CD4-positive, CD25-positive, alpha-beta regulatory T cell (primary cell): ENCODE data around the gene CDKAL1. TPM values are rescaled to one million over a fixed set of nuclear protein-coding genes. Genes with fewer than 3 reads are reported as not detected.

Source experiments
- ATAC-seq, 2 donors: fragments of 150-1000 bp; cut with Tn5 transposase; one replicate each; pipeline ENCODE4 v1.10.0; 2021; ENCODE audit warnings: low read depth in 2 of 2, moderate number of reproducible peaks in 2 of 2, moderate library complexity in 1 of 2
- DNase-seq, 3 donors: peaks; one replicate each; pipeline versions ENCODE4 v3.0.0 to v3.0.0-alpha.2; 2012 to 2022; ENCODE audit warnings: mixed read lengths in 1 of 3
- H3K27ac ChIP-seq: one replicate; pipeline ENCODE4 v1.7.0; 2013; ENCODE audit warnings: mild to moderate bottlenecking, low read length; ENCODE audit not compliant: insufficient read depth, poor library complexity, severe bottlenecking
- H3K27me3 ChIP-seq: one replicate; pipeline ENCODE4 v1.7.0; 2013; ENCODE audit warnings: low read length; ENCODE audit not compliant: control insufficient read depth, insufficient read depth
- H3K36me3 ChIP-seq: one replicate; pipeline ENCODE4 v1.7.0; 2013; ENCODE audit warnings: mild to moderate bottlenecking, low read length, moderate library complexity; ENCODE audit not compliant: control insufficient read depth, insufficient read depth
- H3K4me1 ChIP-seq: 2 replicates; pipeline ENCODE4 v1.7.0; 2013; ENCODE audit warnings: mild to moderate bottlenecking, low read length; ENCODE audit not compliant: insufficient read depth, control insufficient read depth, poor library complexity, severe bottlenecking
- H3K4me3 ChIP-seq: one replicate; pipeline ENCODE4 v1.7.0; 2013; ENCODE audit warnings: low read depth, mild to moderate bottlenecking, low read length, moderate library complexity
- H3K9me3 ChIP-seq, 2 experiments: 1 replicate in 1 of 2; 2 replicates in 1 of 2; pipeline ENCODE4 v1.7.0; 2013; ENCODE audit warnings: low read length in 2 of 2, mild to moderate bottlenecking in 1 of 2, moderate library complexity in 1 of 2; ENCODE audit not compliant: control insufficient read depth in 2 of 2
- H3K27ac Mint-ChIP-seq, 3 donors: one replicate each; pipeline ENCODE4 v1.8.0; 2020 to 2022; ENCODE audit warnings: mild to moderate bottlenecking in 3 of 3, mixed read lengths in 3 of 3, moderate library complexity in 2 of 3
- H3K27me3 Mint-ChIP-seq: one replicate; pipeline ENCODE4 v1.8.0; 2022; ENCODE audit warnings: mild to moderate bottlenecking, mixed read lengths
- H3K36me3 Mint-ChIP-seq: one replicate; pipeline ENCODE4 v1.8.0; 2020; ENCODE audit warnings: mixed read lengths
- H3K4me1 Mint-ChIP-seq, 4 donors: one replicate each; pipeline ENCODE4 v1.8.0; 2020 to 2022; ENCODE audit warnings: mixed read lengths in 4 of 4, mild to moderate bottlenecking in 1 of 4
- H3K4me3 Mint-ChIP-seq, 4 donors: one replicate each; pipeline ENCODE4 v1.8.0; 2020 to 2022; ENCODE audit warnings: mild to moderate bottlenecking in 4 of 4, mixed read lengths in 4 of 4, moderate library complexity in 3 of 4
- H3K9me3 Mint-ChIP-seq, 7 donors: one replicate each; pipeline ENCODE4 v1.8.0; 2020 to 2022; ENCODE audit warnings: mixed read lengths in 7 of 7, mild to moderate bottlenecking in 3 of 7, moderate library complexity in 2 of 7
- polyA plus RNA-seq, 4 donors: library from polyadenylated mRNA; unstranded; fragments of 300-500 nt; fragmentation: Illumina TruSeq; gene quantifications; one replicate each; pipeline ENCODE4 v1.2.3, GENCODE V29; 2021
- total RNA-seq: library from RNA; stranded (reverse); gene quantifications from one replicate; pipeline ENCODE4 v1.2.3, GENCODE V29; 2022

CDKAL1 gene
- total and polyA plus RNA-seq, 5 donors from 2014 or later: 26.1 to 39.4 (median 30.4) TPM

DNA sequence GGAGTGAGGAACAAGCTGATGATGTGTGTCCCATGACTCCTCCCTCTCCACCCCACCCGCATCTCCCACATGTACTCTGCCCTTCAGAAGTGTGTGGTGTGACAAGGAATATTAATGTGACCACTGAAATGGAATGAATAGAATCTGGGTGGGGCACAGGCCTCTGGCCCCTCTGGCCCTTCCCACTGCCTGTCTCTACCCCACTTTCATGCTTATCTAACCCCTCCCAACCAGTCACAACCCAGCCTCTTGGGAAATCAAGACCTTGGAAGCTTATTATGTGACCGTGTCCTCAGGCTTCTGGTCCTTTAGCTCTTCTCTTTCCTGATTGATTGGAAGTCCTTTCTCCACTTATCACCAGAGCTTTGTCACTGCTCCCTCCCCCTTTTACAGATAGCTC is 747.1 kb downstream of the CDKAL1 start:
- no peak overlapping the region for H3K4me3 ChIP-seq
- Mint-ChIP-seq H3K4me3 (no peak overlapping the region), H3K36me3 (no peaks in the 10 kb centered on the region)

More for the DNA sequence above, 747.1 kb downstream of the CDKAL1 start:
- H3K27me3 Mint-ChIP-seq: no peaks in the 10 kb centered on the region
- no peak overlapping the region for H3K27ac ChIP-seq
- ATAC-seq (no peak), DNase-seq (no peak)
- H3K4me1 Mint-ChIP-seq: no peaks in the 10 kb centered on the region
- H3K9me3 Mint-ChIP-seq: peaks cover 0 to 3% (median 0%) of the 10 kb centered on the region in 7 donors
- no peaks in the 10 kb centered on the region for H3K9me3 ChIP-seq
- H3K27me3 ChIP-seq: peaks cover 5% of the 10 kb centered on the region
- H3K36me3 ChIP-seq: no peaks in the 10 kb centered on the region
- no peaks in the 10 kb centered on the region for H3K4me1 ChIP-seq
- no peak overlapping the region for H3K27ac Mint-ChIP-seq

Other genes with a start within 250 kb of the CDKAL1 start
- gene E2F3, start 132.6 kb upstream of the CDKAL1 start, total RNA-seq: 14.0 TPM
- gene E2F3, start 132.6 kb upstream of the CDKAL1 start, polyA plus RNA-seq: 1 to 10 TPM; 5.2 to 8.5 (median 7.1) TPM